Mucosa of stomach (tissue), 1 donor: ENCODE results near the gene CCNQ.

ENCODE experiments used
- H3K27me3 ChIP-seq: one replicate; pipeline ENCODE4 v1.7.0; 2013; ENCODE audit warnings: mild to moderate bottlenecking, low read length; ENCODE audit not compliant: control insufficient read depth, insufficient read depth
- H3K36me3 ChIP-seq: one replicate; pipeline ENCODE4 v1.7.0; 2013; ENCODE audit warnings: low read length; ENCODE audit not compliant: control insufficient read depth, insufficient read depth
- H3K4me1 ChIP-seq: one replicate; pipeline ENCODE4 v1.7.0; 2013; ENCODE audit warnings: mild to moderate bottlenecking, low read length; ENCODE audit not compliant: control insufficient read depth, insufficient read depth
- H3K4me3 ChIP-seq: one replicate; pipeline ENCODE4 v1.7.0; 2013; ENCODE audit warnings: low read length
- H3K9ac ChIP-seq: one replicate; pipeline ENCODE4 v1.7.0; 2013; ENCODE audit warnings: mild to moderate bottlenecking, low read length, moderate library complexity
- H3K9me3 ChIP-seq: one replicate; pipeline ENCODE4 v1.7.0; 2013; ENCODE audit warnings: mild to moderate bottlenecking, low read length, moderate library complexity; ENCODE audit not compliant: control insufficient read depth
- donor health status: Pancreatic carcinoma.

CCNQ gene

GRCh38 chrX:153569475-153569874 is 29.5 kb downstream of the CCNQ start:
- no peaks in the 10 kb centered on the region for H3K9me3 ChIP-seq
- H3K9ac ChIP-seq, result no peak overlapping the region
- no peak overlapping the region for H3K4me3 ChIP-seq
- H3K27me3 ChIP-seq, result no peaks in the 10 kb centered on the region
- H3K4me1 ChIP-seq, result no peaks in the 10 kb centered on the region
- no peaks in the 10 kb centered on the region for H3K36me3 ChIP-seq

GRCh38 chrX:153568451-153569011 is 30.4 kb downstream of the CCNQ start:
- Histone ChIP-seq H3K4me3 (no peak overlapping the region), H3K9me3 (no peaks in the 10 kb centered on the region), H3K36me3 (no peaks in the 10 kb centered on the region), H3K27me3 (no peaks in the 10 kb centered on the region), H3K4me1 (no peaks in the 10 kb centered on the region), H3K9ac (no peak overlapping the region)

GRCh38 chrX:153565996-153566580 is 32.9 kb downstream of the CCNQ start:
- Histone ChIP-seq H3K9ac (no peak overlapping the region), H3K27me3 (no peaks in the 10 kb centered on the region), H3K36me3 (no peaks in the 10 kb centered on the region), H3K4me1 (no peaks in the 10 kb centered on the region), H3K4me3 (no peak overlapping the region), H3K9me3 (no peaks in the 10 kb centered on the region)

GRCh38 chrX:153564047-153564606 is 34.8 kb downstream of the CCNQ start:
- Histone ChIP-seq H3K9ac (no peak overlapping the region), H3K4me3 (no peak overlapping the region), H3K27me3 (no peaks in the 10 kb centered on the region), H3K36me3 (no peaks in the 10 kb centered on the region), H3K9me3 (no peaks in the 10 kb centered on the region), H3K4me1 (no peaks in the 10 kb centered on the region)

GRCh38 chrX:153562546-153562945 is 36.4 kb downstream of the CCNQ start:
- H3K27me3 ChIP-seq, result no peaks in the 10 kb centered on the region

GRCh38 chrX:153561337-153561736 is 37.6 kb downstream of the CCNQ start:
- Histone ChIP-seq H3K9ac (no peak overlapping the region), H3K27me3 (no peaks in the 10 kb centered on the region), H3K36me3 (no peaks in the 10 kb centered on the region), H3K4me1 (no peaks in the 10 kb centered on the region), H3K4me3 (no peak overlapping the region), H3K9me3 (no peaks in the 10 kb centered on the region)

More at GRCh38 chrX:153562546-153562945, 36.4 kb downstream of the CCNQ start:
- H3K4me3 ChIP-seq, result no peak overlapping the region
- no peaks in the 10 kb centered on the region for H3K4me1 ChIP-seq
- no peaks in the 10 kb centered on the region for H3K9me3 ChIP-seq
- H3K9ac ChIP-seq, result no peak overlapping the region
- H3K36me3 ChIP-seq, result no peaks in the 10 kb centered on the region

GRCh38 chrX:153560466-153560865 is 38.5 kb downstream of the CCNQ start:
- no peaks in the 10 kb centered on the region for H3K36me3 ChIP-seq
- no peak overlapping the region for H3K4me3 ChIP-seq
- no peaks in the 10 kb centered on the region for H3K27me3 ChIP-seq
- no peak overlapping the region for H3K9ac ChIP-seq
- no peaks in the 10 kb centered on the region for H3K9me3 ChIP-seq
- H3K4me1 ChIP-seq, result no peaks in the 10 kb centered on the region

GRCh38 chrX:153560000-153560399 is 38.9 kb downstream of the CCNQ start:
- H3K4me1 ChIP-seq, result no peaks in the 10 kb centered on the region
- H3K9ac ChIP-seq, result no peak overlapping the region
- no peak overlapping the region for H3K4me3 ChIP-seq
- H3K9me3 ChIP-seq, result no peaks in the 10 kb centered on the region
- no peaks in the 10 kb centered on the region for H3K27me3 ChIP-seq
- H3K36me3 ChIP-seq, result no peaks in the 10 kb centered on the region

- Histone ChIP-seq H3K9me3 (no peaks in the 10 kb centered on the region), H3K27me3 (no peaks in the 10 kb centered on the region), H3K4me1 (no peaks in the 10 kb centered on the region), H3K4me3 (no peak overlapping the region), H3K9ac (no peak overlapping the region), H3K36me3 (no peaks in the 10 kb centered on the region)
These were observed 41.2 kb downstream of the CCNQ start for GRCh38 chrX:153557618-153558355.

GRCh38 chrX:153556767-153557166 is 42.2 kb downstream of the CCNQ start:
- no peaks in the 10 kb centered on the region for H3K27me3 ChIP-seq
- H3K9me3 ChIP-seq, result no peaks in the 10 kb centered on the region
- H3K4me1 ChIP-seq, result no peaks in the 10 kb centered on the region
- no peaks in the 10 kb centered on the region for H3K36me3 ChIP-seq
- no peak overlapping the region for H3K9ac ChIP-seq
- H3K4me3 ChIP-seq, result no peak overlapping the region

GRCh38 chrX:153554519-153555167 is 44.3 kb downstream of the CCNQ start:
- H3K4me1 ChIP-seq, result no peaks in the 10 kb centered on the region
- no peaks in the 10 kb centered on the region for H3K9me3 ChIP-seq
- no peaks in the 10 kb centered on the region for H3K27me3 ChIP-seq
- H3K36me3 ChIP-seq, result no peaks in the 10 kb centered on the region
- H3K9ac ChIP-seq, result no peak overlapping the region
- no peak overlapping the region for H3K4me3 ChIP-seq

GRCh38 chrX:153551135-153551534 is 47.8 kb downstream of the CCNQ start:
- no peaks in the 10 kb centered on the region for H3K27me3 ChIP-seq
- no peaks in the 10 kb centered on the region for H3K9me3 ChIP-seq
- no peak overlapping the region for H3K4me3 ChIP-seq
- no peaks in the 10 kb centered on the region for H3K4me1 ChIP-seq
- no peak overlapping the region for H3K9ac ChIP-seq
- no peaks in the 10 kb centered on the region for H3K36me3 ChIP-seq
